ENCODE data around the gene CYSTM1.

GRCh38 chr5:140162275-140162674, 12.7 kb upstream of the CYSTM1 start:
- no peak for TF ChIP-seq CTCF (conservative IDR thresholded peaks at IDR 0.05; ENCODE audit: low read depth, low read length)
- TF ChIP-seq EZH2 (IDR thresholded peaks at IDR 0.05; ENCODE audit: low read length, unreplicated experiment) = no peak
